Daoy (cell line): ENCODE data around the gene PLEKHA5. TPM values are rescaled to one million over a fixed set of nuclear protein-coding genes. Genes with fewer than 3 reads are reported as not detected.
"Not testable (repeated sequence)": the region's sequence is repeated elsewhere in the genome, so short reads cannot be mapped to it uniquely, and the experiment has no call there.

Experiments
- DNase-seq: peaks from one replicate; pipeline ENCODE4 v3.0.0-alpha.2; 2015; ENCODE audit warnings: low read depth
- total RNA-seq: library from RNA; depleted of rRNA; stranded (reverse); fragments of >200 nt; shearing (Covaris generic); gene quantifications from 2 replicates; pipeline ENCODE4 v1.2.3, GENCODE V29; 2014

PLEKHA5 gene
- total RNA-seq, 1 experiment from 2014 or later: 15.3 TPM

- no peak for DNase-seq
These were observed 194.3 kb downstream of the PLEKHA5 start for GRCh38 chr12:19323805-19324204.

- no peak for DNase-seq
These were observed 196.6 kb downstream of the PLEKHA5 start for GRCh38 chr12:19326102-19326501.

- DNase-seq: no peak
These were observed 202.7 kb downstream of the PLEKHA5 start for GRCh38 chr12:19332196-19332595.

GRCh38 chr12:19338405-19338804 lies 208.9 kb downstream of the PLEKHA5 start:
- DNase-seq: peak; percentile 13

- DNase-seq: not testable (repeated sequence)
These were observed 221.3 kb downstream of the PLEKHA5 start for GRCh38 chr12:19350850-19351249.

DNA sequence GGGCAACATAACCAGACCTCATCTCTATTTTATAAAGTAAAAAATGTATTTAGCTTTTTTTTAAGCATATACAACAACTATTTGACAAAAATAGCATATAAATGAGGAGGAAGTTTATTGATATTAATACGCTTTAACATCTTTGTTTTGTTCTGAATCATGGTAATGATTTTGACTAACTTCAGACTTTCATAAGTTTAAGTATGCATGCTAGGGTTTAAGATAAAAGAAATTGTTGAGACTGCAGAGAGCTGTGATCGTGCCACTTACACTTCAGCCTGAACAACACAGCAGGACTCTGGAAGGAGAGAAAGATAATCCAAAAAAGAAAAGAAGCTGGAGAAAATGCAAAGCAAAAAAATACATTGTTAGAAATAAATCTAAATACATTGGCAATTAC lies 221.8 kb downstream of the PLEKHA5 start:
- DNase-seq: no peak

GRCh38 chr12:19369691-19370148 lies 240.2 kb downstream of the PLEKHA5 start:
- DNase-seq: no peak

DNA sequence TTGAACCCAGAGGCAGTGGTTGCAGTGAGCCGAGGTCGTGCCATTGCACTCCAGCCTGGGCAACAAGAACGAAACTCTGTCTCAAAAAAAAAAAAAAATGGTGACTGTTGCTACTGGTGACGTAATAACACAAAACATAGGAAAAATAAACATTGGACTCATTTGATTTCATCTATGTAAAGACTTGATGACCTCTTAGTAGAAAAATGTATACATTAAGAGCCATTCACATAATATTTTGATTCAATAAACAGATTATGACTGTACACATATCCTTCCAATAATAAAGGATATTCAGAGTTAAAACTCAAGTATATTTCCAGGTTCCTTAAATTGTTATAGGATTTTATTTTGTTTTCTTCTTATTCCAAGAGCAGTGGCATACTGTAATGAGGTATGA lies 244.1 kb downstream of the PLEKHA5 start:
- DNase-seq: no peak

- DNase-seq: no peak
These were observed 246.4 kb downstream of the PLEKHA5 start for GRCh38 chr12:19375888-19376287.

GRCh38 chr12:19376691-19377090 lies 247.2 kb downstream of the PLEKHA5 start:
- DNase-seq: no peak

DNA sequence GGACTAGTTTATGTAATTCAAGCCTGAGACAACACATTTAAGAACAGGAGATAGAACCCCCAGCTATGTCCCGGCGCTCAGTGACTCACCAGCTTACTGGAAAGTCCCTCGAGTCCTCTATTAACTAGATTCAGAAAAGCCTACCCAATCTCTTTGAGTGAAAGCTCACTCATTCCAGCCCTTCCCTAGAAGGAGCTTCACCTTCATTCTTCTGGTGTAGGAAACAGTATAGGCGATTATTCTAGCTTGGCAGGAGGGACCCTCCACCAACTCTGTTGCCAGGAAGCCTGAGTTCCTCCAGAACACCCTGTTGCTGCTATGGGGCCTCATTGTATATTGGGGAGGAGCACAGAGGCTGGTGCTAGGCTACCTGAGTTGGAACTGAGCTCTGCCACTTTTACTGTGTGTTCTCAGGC lies 252.6 kb downstream of the PLEKHA5 start:
- DNase-seq: peak; percentile 88

DNA sequence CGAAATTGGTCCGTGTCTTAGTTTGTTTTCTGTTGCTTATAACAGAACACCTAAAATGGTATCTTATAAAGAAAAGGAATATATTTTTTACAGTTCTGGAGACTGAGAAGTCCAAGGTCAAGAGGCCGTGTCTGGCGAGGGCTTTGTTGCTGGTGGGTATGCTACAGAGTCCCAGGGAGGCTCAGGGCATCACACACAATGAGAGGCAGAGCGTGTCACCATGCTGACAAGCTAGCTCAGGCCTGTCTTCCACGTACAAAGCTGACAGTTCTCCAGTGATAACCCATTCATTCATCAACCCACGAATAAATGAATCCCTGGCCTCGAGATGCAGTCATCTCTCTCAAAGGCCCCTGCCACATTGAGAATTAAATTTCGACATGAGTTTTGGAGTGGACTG lies 253.0 kb downstream of the PLEKHA5 start:
- DNase-seq: no peak

DNA sequence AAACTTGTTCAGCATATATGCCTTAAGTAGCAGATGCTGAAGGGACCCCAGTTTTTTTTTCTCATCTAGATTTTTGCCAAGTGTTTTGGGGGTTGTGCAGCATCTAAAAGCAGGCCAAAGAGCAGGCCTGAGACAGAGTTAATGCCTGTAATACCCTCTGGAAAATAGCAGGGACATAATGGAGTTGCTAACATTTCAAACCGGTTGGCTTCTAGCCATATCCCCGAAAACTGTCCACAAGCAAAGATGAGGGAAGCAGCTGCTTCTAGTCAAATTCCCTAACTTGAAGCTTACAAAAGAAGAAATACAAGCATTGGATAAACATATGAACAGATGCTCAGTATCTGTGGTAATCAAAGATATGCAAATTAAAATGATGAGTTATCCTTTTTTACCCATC lies 257.6 kb downstream of the PLEKHA5 start:
- DNase-seq: no peak

DNA sequence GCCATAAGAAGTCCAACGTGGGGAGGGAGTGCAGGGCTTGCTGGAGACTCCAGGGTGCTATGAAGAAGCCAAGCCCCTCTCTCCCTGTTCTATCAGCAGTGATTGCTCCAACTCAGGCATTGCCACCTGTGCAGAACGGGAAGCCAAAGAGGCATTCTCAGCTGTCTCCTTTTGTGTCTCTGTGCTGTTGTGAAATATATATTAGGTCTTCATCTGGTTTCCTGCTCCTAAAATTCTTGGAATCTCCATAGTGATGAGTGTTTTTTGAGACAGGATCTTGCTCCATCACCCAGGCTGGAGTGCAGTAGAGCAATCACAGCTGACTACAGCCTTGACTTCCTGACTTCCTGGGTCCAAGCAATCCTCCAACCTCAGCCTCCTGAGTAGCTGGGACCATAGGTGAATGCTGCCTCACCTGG lies 258.6 kb downstream of the PLEKHA5 start:
- no peak for DNase-seq

DNA sequence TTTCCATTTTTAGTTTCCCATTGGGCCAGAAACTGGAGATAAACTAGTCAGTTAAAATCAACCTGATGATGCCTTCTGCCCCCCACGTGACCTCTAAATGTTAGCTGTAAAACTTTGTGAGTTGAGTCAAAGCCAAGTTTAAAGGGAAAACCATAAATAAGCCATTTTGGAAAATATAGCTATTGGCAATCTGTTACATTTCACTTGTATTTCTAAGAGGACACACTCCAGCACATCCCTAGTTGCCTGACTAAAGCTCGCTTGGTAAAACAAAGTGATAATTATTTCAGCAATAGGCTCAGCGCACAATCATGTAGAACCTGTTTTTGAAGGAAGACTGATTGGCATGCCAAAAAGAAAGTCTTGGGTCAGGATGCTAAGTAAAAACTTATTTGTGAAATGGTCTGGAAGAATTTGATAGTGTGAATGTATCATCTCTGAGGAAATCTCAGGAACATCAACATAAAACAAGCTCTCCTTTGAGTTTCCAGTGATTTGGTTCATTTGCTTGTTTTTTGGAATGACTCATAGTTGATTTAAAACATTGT lies 260.6 kb downstream of the PLEKHA5 start:
- DNase-seq: no peak

- DNase-seq: not testable (repeated sequence)
These were observed 263.1 kb downstream of the PLEKHA5 start for GRCh38 chr12:19392644-19393043.

GRCh38 chr12:19394385-19394784 lies 264.9 kb downstream of the PLEKHA5 start:
- no peak for DNase-seq

DNA sequence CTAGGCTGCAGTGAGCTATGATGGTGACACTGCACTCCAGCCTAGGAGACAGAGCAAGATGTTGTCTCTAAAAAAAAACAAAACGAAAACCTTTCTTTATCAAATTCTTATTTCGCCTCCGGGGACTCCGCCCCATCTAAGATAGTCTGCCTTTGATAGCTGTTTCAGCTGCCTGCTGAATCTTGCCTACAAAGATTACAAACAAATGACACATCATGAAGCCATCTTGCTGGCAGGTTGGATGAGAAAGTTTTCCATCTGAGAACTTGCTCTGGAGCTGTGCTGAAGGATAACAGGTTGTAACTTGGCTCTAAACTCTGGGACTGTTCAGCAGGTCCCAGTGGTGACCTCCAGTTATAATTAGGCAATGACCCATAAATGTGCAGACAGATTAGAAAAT lies 268.0 kb downstream of the PLEKHA5 start:
- no peak for DNase-seq

- DNase-seq: no peak
These were observed 269.1 kb downstream of the PLEKHA5 start for GRCh38 chr12:19398376-19399363.

GRCh38 chr12:19400649-19401285 lies 271.2 kb downstream of the PLEKHA5 start:
- not testable (repeated sequence) for DNase-seq

- no peak for DNase-seq
These were observed 272.7 kb downstream of the PLEKHA5 start for GRCh38 chr12:19402211-19402610.

- DNase-seq: peak; percentile 20
These were observed 273.4 kb downstream of the PLEKHA5 start for GRCh38 chr12:19402743-19403431.
